MM.1S (cell line): Measurements from ENCODE around the gene H6PD.

ENCODE experiments used
- DNase-seq: peaks from one replicate; pipeline ENCODE4 v3.0.0-alpha.2; 2015
- H2AFZ ChIP-seq: fragments of 300-600 bp; sonication (generic); 2 replicates; pipeline ENCODE4 v1.6.0; 2016; ENCODE audit warnings: antibody characterized with exemption, low read length
- H3F3A ChIP-seq: fragments of 300-600 bp; sonication (generic); 2 replicates; pipeline ENCODE4 v1.6.1; 2016; ENCODE audit warnings: mild to moderate bottlenecking, antibody characterized with exemption, low read length, moderate library complexity, mixed read lengths; ENCODE audit not compliant: insufficient read depth
- H3K27ac ChIP-seq: fragments of 300-600 bp; sonication (generic); 2 replicates; pipeline ENCODE4 v1.5.1; 2016; ENCODE audit warnings: mild to moderate bottlenecking, low read length
- H3K27me3 ChIP-seq: fragments of 300-600 bp; sonication (generic); replicated peaks from 2 replicates; pipeline ENCODE4 v1.6.0; 2016; ENCODE audit warnings: low read length; ENCODE audit not compliant: insufficient read depth
- H3K36me3 ChIP-seq: fragments of 300-600 bp; sonication (generic); replicated peaks from 2 replicates; pipeline ENCODE4 v1.6.1; 2016; ENCODE audit warnings: mild to moderate bottlenecking, low read length, mixed read lengths; ENCODE audit not compliant: insufficient read depth
- H3K4me1 ChIP-seq: fragments of 300-600 bp; sonication (generic); 2 replicates; pipeline ENCODE4 v1.6.1; 2016; ENCODE audit warnings: low read length, mixed read lengths
- H3K4me2 ChIP-seq: fragments of 300-600 bp; sonication (generic); 2 replicates; pipeline ENCODE4 v1.6.0; 2016; ENCODE audit warnings: low read depth, low read length
- H3K4me3 ChIP-seq: fragments of 300-600 bp; sonication (generic); 2 replicates; pipeline ENCODE4 v1.5.1; 2016; ENCODE audit warnings: low read length, mixed read lengths
- H3K79me2 ChIP-seq: fragments of 300-600 bp; sonication (generic); 2 replicates; pipeline ENCODE4 v1.6.1; 2016; ENCODE audit warnings: mixed run types, low read length, mixed read lengths
- H3K9ac ChIP-seq: fragments of 300-600 bp; sonication (generic); 2 replicates; pipeline ENCODE4 v1.6.1; 2016; ENCODE audit warnings: low read length, mixed read lengths
- H3K9me2 ChIP-seq: fragments of 300-600 bp; sonication (generic); replicated peaks from 2 replicates; pipeline ENCODE4 v1.6.1; 2016; ENCODE audit warnings: mild to moderate bottlenecking, low read length, mixed read lengths; ENCODE audit not compliant: insufficient read depth
- H3K9me3 ChIP-seq: fragments of 300-600 bp; sonication (generic); replicated peaks from 2 replicates; pipeline ENCODE4 v1.6.1; 2016; ENCODE audit warnings: mild to moderate bottlenecking, low read length, mixed read lengths; ENCODE audit not compliant: insufficient read depth
- H4K20me1 ChIP-seq: fragments of 300-600 bp; sonication (generic); 2 replicates; pipeline ENCODE4 v1.6.1; 2016; ENCODE audit warnings: mild to moderate bottlenecking, low read length, moderate library complexity, mixed read lengths; ENCODE audit not compliant: insufficient read depth
- EZH2 ChIP-seq: fragments of 300-600 bp; sonication (generic); optimal IDR thresholded peaks from 2 replicates; pipeline ENCODE3; 2017; ENCODE audit warnings: low read depth, mild to moderate bottlenecking, antibody characterized with exemption, low read length, mixed read lengths
- EZH2phosphoT487 ChIP-seq: fragments of 300-600 bp; sonication (generic); IDR thresholded peaks from 2 replicates; pipeline ENCODE4 v1.6.1; 2018; ENCODE audit warnings: antibody characterized with exemption, low read length
- TF ChIP-seq, protein P1 (sequence below): fragments of 300-600 bp; sonication (generic); IDR thresholded peaks from 2 replicates; pipeline ENCODE4 v1.5.1; 2016; ENCODE audit warnings: antibody characterized with exemption, low read length, mixed read lengths

Gene H6PD

DNA sequence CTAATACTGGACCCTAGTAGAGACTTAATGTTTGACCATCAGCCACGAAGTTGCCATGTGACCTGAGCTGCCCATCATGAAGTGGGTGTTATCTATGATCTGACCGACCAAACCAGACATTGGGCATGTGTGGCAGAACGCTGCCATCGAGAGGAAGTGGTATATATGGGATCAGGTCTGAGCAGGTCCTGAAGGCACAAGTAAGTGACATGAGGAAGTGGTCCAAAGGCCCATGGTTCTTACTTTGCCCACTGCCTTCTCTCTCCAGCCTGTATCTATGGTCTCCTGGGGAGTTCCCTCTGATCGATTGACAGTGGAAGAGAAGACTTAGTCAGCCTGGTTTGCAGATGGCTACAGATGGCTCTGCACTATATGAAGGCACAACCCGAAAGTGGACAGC lies 66.0 kb downstream of the H6PD start:
- Histone ChIP-seq H3K4me3 (no peak overlapping the region), H3K79me2 (peaks cover 16% of the 10 kb centered on the region), H3K4me1 (no peaks in the 10 kb centered on the region), H3K27ac (no peak overlapping the region), H3K9me2 (no peaks in the 10 kb centered on the region), H3K36me3 (no peaks in the 10 kb centered on the region), H3F3A (no peaks in the 10 kb centered on the region), H3K9me3 (no peaks in the 10 kb centered on the region), H4K20me1 (no peaks in the 10 kb centered on the region), H3K9ac (no peak overlapping the region), H3K4me2 (no peak overlapping the region), H2AFZ (no peak overlapping the region), H3K27me3 (no peaks in the 10 kb centered on the region)
- TF ChIP-seq EZH2 (no peak), EZH2phosphoT487 (no peak)
- DNase-seq = no peak

DNA sequence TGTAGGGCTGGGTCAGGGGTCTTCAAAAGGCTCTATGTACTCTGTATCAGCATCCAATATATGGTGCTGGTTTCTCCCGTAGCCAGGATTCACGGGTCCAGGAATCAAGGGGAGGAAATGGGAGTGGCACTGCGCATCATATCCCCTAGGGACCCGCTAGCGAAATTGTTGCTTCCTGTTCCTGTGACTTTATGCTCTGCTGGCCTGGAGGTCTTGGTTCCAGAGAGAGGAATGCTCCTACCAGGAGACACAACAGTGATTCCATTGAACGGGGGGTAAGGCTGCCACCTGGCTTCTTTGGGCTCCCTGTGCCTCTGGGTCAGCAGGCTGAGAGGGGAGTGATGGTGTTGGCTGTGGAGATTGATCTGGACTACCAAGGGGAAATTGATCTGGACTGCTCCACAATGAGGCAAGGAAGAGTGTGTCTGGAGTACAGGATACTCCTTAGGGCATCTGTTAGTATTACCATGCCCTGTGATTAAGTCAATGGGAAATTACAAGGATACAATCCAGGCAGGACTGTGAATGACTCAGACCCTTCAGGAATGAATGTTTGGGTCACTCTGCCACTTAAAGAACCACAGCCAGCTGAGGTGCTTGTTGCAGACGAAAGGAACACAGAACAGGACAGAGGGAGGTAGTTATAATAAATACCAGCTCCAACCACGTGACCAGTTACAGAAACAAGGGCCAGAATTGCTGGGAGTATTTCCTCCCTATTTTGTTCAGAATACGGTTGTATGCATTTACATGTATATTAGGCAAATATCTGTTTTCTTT lies 68.4 kb downstream of the H6PD start:
- H3K36me3 ChIP-seq = no peaks in the 10 kb centered on the region
- H3K4me1 ChIP-seq = no peaks in the 10 kb centered on the region
- no peak overlapping the region for H3K4me2 ChIP-seq
- H3K9me3 ChIP-seq = no peaks in the 10 kb centered on the region
- H2AFZ ChIP-seq = no peak overlapping the region
- no peaks in the 10 kb centered on the region for H3F3A ChIP-seq
- H3K9me2 ChIP-seq = no peaks in the 10 kb centered on the region
- no peak for DNase-seq
- no peak for TF ChIP-seq EZH2
- no peak for TF ChIP-seq EZH2phosphoT487
- TF ChIP-seq, protein P1, sequence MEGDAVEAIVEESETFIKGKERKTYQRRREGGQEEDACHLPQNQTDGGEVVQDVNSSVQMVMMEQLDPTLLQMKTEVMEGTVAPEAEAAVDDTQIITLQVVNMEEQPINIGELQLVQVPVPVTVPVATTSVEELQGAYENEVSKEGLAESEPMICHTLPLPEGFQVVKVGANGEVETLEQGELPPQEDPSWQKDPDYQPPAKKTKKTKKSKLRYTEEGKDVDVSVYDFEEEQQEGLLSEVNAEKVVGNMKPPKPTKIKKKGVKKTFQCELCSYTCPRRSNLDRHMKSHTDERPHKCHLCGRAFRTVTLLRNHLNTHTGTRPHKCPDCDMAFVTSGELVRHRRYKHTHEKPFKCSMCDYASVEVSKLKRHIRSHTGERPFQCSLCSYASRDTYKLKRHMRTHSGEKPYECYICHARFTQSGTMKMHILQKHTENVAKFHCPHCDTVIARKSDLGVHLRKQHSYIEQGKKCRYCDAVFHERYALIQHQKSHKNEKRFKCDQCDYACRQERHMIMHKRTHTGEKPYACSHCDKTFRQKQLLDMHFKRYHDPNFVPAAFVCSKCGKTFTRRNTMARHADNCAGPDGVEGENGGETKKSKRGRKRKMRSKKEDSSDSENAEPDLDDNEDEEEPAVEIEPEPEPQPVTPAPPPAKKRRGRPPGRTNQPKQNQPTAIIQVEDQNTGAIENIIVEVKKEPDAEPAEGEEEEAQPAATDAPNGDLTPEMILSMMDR = no peak
- no peaks in the 10 kb centered on the region for H3K27me3 ChIP-seq
- peaks cover 12% of the 10 kb centered on the region for H3K79me2 ChIP-seq
- no peak overlapping the region for H3K27ac ChIP-seq
- H4K20me1 ChIP-seq = no peaks in the 10 kb centered on the region
- H3K4me3 ChIP-seq = no peak overlapping the region
- H3K9ac ChIP-seq = no peak overlapping the region

DNA sequence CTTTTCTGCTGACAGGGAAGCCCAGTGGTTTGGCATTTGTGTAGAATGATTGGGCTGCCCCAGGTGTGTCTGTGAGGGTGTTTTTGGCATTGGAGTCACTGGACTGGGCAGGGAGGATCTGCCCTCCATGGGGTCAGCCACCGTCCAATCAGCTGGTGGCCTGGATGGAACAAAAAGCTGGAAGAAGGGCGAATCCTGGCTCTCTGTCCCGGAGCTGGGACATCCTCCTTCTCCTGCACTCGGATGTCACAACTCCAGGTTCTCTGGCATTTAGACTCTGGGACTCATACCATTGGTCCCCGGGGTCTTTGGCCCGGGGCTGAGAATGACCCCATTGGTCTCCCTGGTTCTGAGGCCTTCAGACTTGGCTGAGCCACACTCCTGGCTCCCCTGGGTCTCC lies 69.3 kb downstream of the H6PD start:
- H3K4me1 ChIP-seq = no peaks in the 10 kb centered on the region
- no peak overlapping the region for H3K27ac ChIP-seq
- peaks cover 13% of the 10 kb centered on the region for H3K79me2 ChIP-seq
- no peaks in the 10 kb centered on the region for H3K27me3 ChIP-seq
- no peak overlapping the region for H3K4me2 ChIP-seq
- no peaks in the 10 kb centered on the region for H3K36me3 ChIP-seq
- H3K9me3 ChIP-seq = no peaks in the 10 kb centered on the region
- H3F3A ChIP-seq = no peaks in the 10 kb centered on the region
- H3K9me2 ChIP-seq = no peaks in the 10 kb centered on the region
- no peak for TF ChIP-seq EZH2phosphoT487
- TF ChIP-seq EZH2 = no peak
- TF ChIP-seq, protein P1 = no peak
- no peaks in the 10 kb centered on the region for H4K20me1 ChIP-seq
- H3K4me3 ChIP-seq = no peak overlapping the region
- DNase-seq = no peak
- no peak overlapping the region for H3K9ac ChIP-seq
- H2AFZ ChIP-seq = no peak overlapping the region

DNA sequence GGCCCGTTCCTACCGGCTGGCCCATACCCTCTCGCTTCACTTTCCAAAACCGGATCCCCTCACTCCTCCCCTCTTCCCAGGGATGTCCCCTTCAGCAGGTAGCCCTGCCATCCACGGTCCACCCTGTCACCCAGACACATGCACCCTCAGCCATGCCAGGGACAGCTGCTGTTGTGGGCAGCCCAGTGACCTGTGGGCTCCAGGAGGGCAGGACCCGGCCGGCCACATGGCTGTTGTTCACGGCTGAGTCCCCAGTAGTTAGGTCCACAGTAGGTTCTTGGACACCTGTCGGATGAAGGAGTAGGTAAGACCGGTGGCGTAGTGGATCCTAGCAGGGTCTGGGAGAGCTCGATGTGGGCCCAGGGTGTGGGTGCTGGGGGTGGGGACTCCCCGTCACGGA lies 70.6 kb downstream of the H6PD start:
- H3K36me3 ChIP-seq = no peaks in the 10 kb centered on the region
- no peaks in the 10 kb centered on the region for H3K4me1 ChIP-seq
- no peak for DNase-seq
- no peaks in the 10 kb centered on the region for H3K9me3 ChIP-seq
- TF ChIP-seq EZH2phosphoT487 (no peak), EZH2 (no peak)
- TF ChIP-seq, protein P1 = no peak
- no peak overlapping the region for H2AFZ ChIP-seq
- H3F3A ChIP-seq = no peaks in the 10 kb centered on the region
- no peak overlapping the region for H3K4me3 ChIP-seq
- H3K27ac ChIP-seq = no peak overlapping the region
- H3K27me3 ChIP-seq = no peaks in the 10 kb centered on the region
- no peak overlapping the region for H3K9ac ChIP-seq
- peaks cover 13% of the 10 kb centered on the region for H3K79me2 ChIP-seq
- H4K20me1 ChIP-seq = no peaks in the 10 kb centered on the region
- no peak overlapping the region for H3K4me2 ChIP-seq
- no peaks in the 10 kb centered on the region for H3K9me2 ChIP-seq
